ENCODE results near the gene SLC25A39. TPM values are rescaled to one million over a fixed set of nuclear protein-coding genes. Genes with fewer than 3 reads are reported as not detected.

The SLC25A39 gene
- total RNA-seq, 1 donor from 2014 or later: 61.2 TPM

- Histone ChIP-seq H3K79me2 (ENCODE audit: low read depth) (peaks cover 16% of the 10 kb centered on the region), H4K20me1 (ENCODE audit: low read depth) (peaks cover 14% of the 10 kb centered on the region), H3K27me3 (peaks cover 19% of the 10 kb centered on the region), H3K9ac (no peak overlapping the region), H3K9me3 (ENCODE audit: low read depth) (no peaks in the 10 kb centered on the region), H3K4me1 (peaks cover 4% of the 10 kb centered on the region), H3F3A (ENCODE audit: low read depth) (peaks cover 34% of the 10 kb centered on the region), H3K36me3 (no peaks in the 10 kb centered on the region), H3K4me2 (no peak overlapping the region), H2AFZ (replicated peaks) (no peak overlapping the region), H3K27ac (no peak overlapping the region), H3K4me3 (no peak overlapping the region)
- H3K4me1 Mint-ChIP-seq: peaks cover 14% of the 10 kb centered on the region
- TF ChIP-seq EZH2 (IDR thresholded peaks at IDR 0.05) (no peak), EZH2phosphoT487 (IDR thresholded peaks at IDR 0.05) (no peak), CTCF (IDR thresholded peaks at IDR 0.05) (no peak)
- no peaks in the 10 kb centered on the region for H3K9me3 Mint-ChIP-seq
- H3K27ac Mint-ChIP-seq: no peak overlapping the region
- DNase-seq (ENCODE audit: low spot score): no peak
- no peaks in the 10 kb centered on the region for H3K36me3 Mint-ChIP-seq
- H3K27me3 Mint-ChIP-seq (ENCODE audit: insufficient read depth, low read depth): peaks cover 4% of the 10 kb centered on the region
- H3K4me3 Mint-ChIP-seq: peak overlapping the region; percentile 58
Observed at GRCh38 chr17:44327715-44328449, 3.3 kb upstream of the SLC25A39 start.

GRCh38 chr17:44326861-44327444, 2.3 kb upstream of the SLC25A39 start:
- peaks cover 17% of the 10 kb centered on the region for H4K20me1 ChIP-seq (ENCODE audit: low read depth)
- H3K9me3 Mint-ChIP-seq: no peaks in the 10 kb centered on the region
- no peak overlapping the region for H2AFZ ChIP-seq (replicated peaks)
- H3K4me1 ChIP-seq: peaks cover 4% of the 10 kb centered on the region
- no peak overlapping the region for H3K27ac Mint-ChIP-seq
- H3K9me3 ChIP-seq (ENCODE audit: low read depth): no peaks in the 10 kb centered on the region
- no peaks in the 10 kb centered on the region for H3K36me3 ChIP-seq
- H3K36me3 Mint-ChIP-seq: no peaks in the 10 kb centered on the region
- H3K4me2 ChIP-seq: peak overlapping the region; percentile 41
- no peak overlapping the region for H3K27ac ChIP-seq
- peak; percentile 97 for DNase-seq (ENCODE audit: low spot score)
- no peak overlapping the region for H3K4me3 ChIP-seq
- peaks cover 4% of the 10 kb centered on the region for H3K27me3 Mint-ChIP-seq (ENCODE audit: insufficient read depth, low read depth)
- peaks cover 23% of the 10 kb centered on the region for H3K79me2 ChIP-seq (ENCODE audit: low read depth)
- no peak overlapping the region for H3K9ac ChIP-seq
- peaks cover 34% of the 10 kb centered on the region for H3F3A ChIP-seq (ENCODE audit: low read depth)
- TF ChIP-seq CTCF (IDR thresholded peaks at IDR 0.05): no peak
- TF ChIP-seq EZH2 (IDR thresholded peaks at IDR 0.05): no peak
- TF ChIP-seq EZH2phosphoT487 (IDR thresholded peaks at IDR 0.05): no peak
- H3K4me3 Mint-ChIP-seq: peak overlapping the region; percentile 73
- H3K27me3 ChIP-seq: peaks cover 19% of the 10 kb centered on the region
- peaks cover 14% of the 10 kb centered on the region for H3K4me1 Mint-ChIP-seq

- peak; percentile 53 for DNase-seq (ENCODE audit: low spot score)
- Histone ChIP-seq H3K9me3 (ENCODE audit: low read depth) (no peaks in the 10 kb centered on the region), H3K4me2 (peak overlapping the region; percentile 97), H3K4me1 (peaks cover 4% of the 10 kb centered on the region), H2AFZ (replicated peaks) (no peak overlapping the region), H4K20me1 (ENCODE audit: low read depth) (peaks cover 17% of the 10 kb centered on the region), H3K27ac (no peak overlapping the region), H3K36me3 (no peaks in the 10 kb centered on the region), H3K9ac (peak overlapping the region; percentile 31), H3F3A (ENCODE audit: low read depth) (peaks cover 25% of the 10 kb centered on the region), H3K4me3 (peak overlapping the region; percentile 79), H3K27me3 (peaks cover 19% of the 10 kb centered on the region), H3K79me2 (ENCODE audit: low read depth) (peaks cover 23% of the 10 kb centered on the region)
- Mint-ChIP-seq H3K27me3 (ENCODE audit: insufficient read depth, low read depth) (peaks cover 4% of the 10 kb centered on the region), H3K9me3 (no peaks in the 10 kb centered on the region), H3K36me3 (peaks cover 4% of the 10 kb centered on the region), H3K27ac (no peak overlapping the region), H3K4me1 (peaks cover 7% of the 10 kb centered on the region), H3K4me3 (peak overlapping the region; percentile 89)
- TF ChIP-seq CTCF (IDR thresholded peaks at IDR 0.05) (no peak), EZH2phosphoT487 (IDR thresholded peaks at IDR 0.05) (no peak), EZH2 (IDR thresholded peaks at IDR 0.05) (no peak)
Observed at GRCh38 chr17:44324092-44324570, 492 bp downstream of the SLC25A39 start.

Measured in neural progenitor cell (in vitro differentiated cells).